ENCODE data around the gene NAV3. TPM values are rescaled to one million over a fixed set of nuclear protein-coding genes. Genes with fewer than 3 reads are reported as not detected.

NAV3 gene
- total and polyA plus RNA-seq, 12 donors: 5.0 to 53.4 (median 25.9) TPM

GRCh38 chr12:78149459-78149858 lies 318.8 kb downstream of the NAV3 start:
- no peak for DNase-seq
- no peak for TF ChIP-seq CTCF (IDR thresholded peaks at IDR 0.05)
- TF ChIP-seq POLR2A (IDR thresholded peaks at IDR 0.05): no peak
- Histone ChIP-seq H3K4me3 (no peak overlapping the region), H3K36me3 (replicated peaks in 1 of 2) (no peaks in the 10 kb centered on the region), H3K27ac (no peak overlapping the region), H3K9me3 (replicated peaks in 1 of 3) (no peaks in the 10 kb centered on the region), H3K4me1 (replicated peaks in 1 of 2) (no peaks in the 10 kb centered on the region), H3K27me3 (no peaks in the 10 kb centered on the region)
- intact Hi-C loops (cut with DNase I): no loop called here
- 70 to 94% (median 86%) methylated on average over 2 of the region's 2 CpGs for WGBS, 4 donors

GRCh38 chr12:78155546-78155945 lies 324.9 kb downstream of the NAV3 start:
- no peak for DNase-seq
- TF ChIP-seq CTCF (IDR thresholded peaks at IDR 0.05) (no peak), POLR2A (IDR thresholded peaks at IDR 0.05) (no peak)
- 86 to 97% (median 94%) methylated on average over 1 of the region's 1 CpG for WGBS, 4 donors
- Histone ChIP-seq H3K4me1 (replicated peaks in 1 of 2) (no peaks in the 10 kb centered on the region), H3K36me3 (replicated peaks in 1 of 2) (no peaks in the 10 kb centered on the region), H3K27ac (no peak overlapping the region), H3K4me3 (no peak overlapping the region), H3K9me3 (replicated peaks in 1 of 3) (no peaks in the 10 kb centered on the region), H3K27me3 (no peaks in the 10 kb centered on the region)
- intact Hi-C loops (cut with DNase I): no loop called here

- DNase-seq: no peak
- Histone ChIP-seq H3K27me3 (no peaks in the 10 kb centered on the region), H3K36me3 (replicated peaks in 1 of 2) (no peaks in the 10 kb centered on the region), H3K4me1 (replicated peaks in 1 of 2) (no peaks in the 10 kb centered on the region), H3K27ac (no peak overlapping the region), H3K9me3 (replicated peaks in 1 of 3) (no peaks in the 10 kb centered on the region), H3K4me3 (no peak overlapping the region)
- TF ChIP-seq POLR2A (IDR thresholded peaks at IDR 0.05) (no peak), CTCF (IDR thresholded peaks at IDR 0.05) (no peak)
- intact Hi-C loops (cut with DNase I): no loop called here
These were observed 326.1 kb downstream of the NAV3 start for GRCh38 chr12:78156751-78157150.

- 53 to 97% (median 96%) methylated on average over 1 of the region's 1 CpG for WGBS, 4 donors
- no peaks in the 10 kb centered on the region for H3K9me3 ChIP-seq (replicated peaks in 1 of 3)
- H3K27ac ChIP-seq: no peak overlapping the region
- H3K4me1 ChIP-seq (replicated peaks in 1 of 2): no peaks in the 10 kb centered on the region
- no peaks in the 10 kb centered on the region for H3K27me3 ChIP-seq
- no peaks in the 10 kb centered on the region for H3K36me3 ChIP-seq (replicated peaks in 1 of 2)
- no peak for DNase-seq
- TF ChIP-seq POLR2A (IDR thresholded peaks at IDR 0.05) (no peak), CTCF (IDR thresholded peaks at IDR 0.05) (no peak)
- H3K4me3 ChIP-seq: no peak overlapping the region
- intact Hi-C loops (cut with DNase I): no loop called here
These were observed 326.5 kb downstream of the NAV3 start for GRCh38 chr12:78157199-78157598.
